ENCODE measurements around the gene PTPRD. TPM values are rescaled to one million over a fixed set of nuclear protein-coding genes. Genes with fewer than 3 reads are reported as not detected.

Gene PTPRD
- total RNA-seq, 2 experiments from 2014 or later: 0.03 TPM; not detected in 1

- ChIA-PET CTCF (ENCODE audit: unreplicated experiment) (no interaction called here), POLR2A (interaction anchor here (0.5 to 0.6 kb wide), 2 partner anchors 116 to 215 kb away, joined by 3 to 4 read pairs; no protein-coding TSS in a partner anchor)
- no peaks in the 10 kb centered on the region for H3K9me2 ChIP-seq (ENCODE audit: insufficient read depth, low read length)
- H4K20me1 ChIP-seq (ENCODE audit: insufficient read depth, low read length): no peaks in the 10 kb centered on the region
- H3K4me2 ChIP-seq (ENCODE audit: low read length): no peak overlapping the region
- H2AFZ ChIP-seq (ENCODE audit: low read length): no peak overlapping the region
- H3K9me3 ChIP-seq (ENCODE audit: low read length): no peaks in the 10 kb centered on the region
- no peak for DNase-seq (ENCODE audit: low spot score)
- H3K27ac ChIP-seq (ENCODE audit: low read depth, low read length, poor library complexity, severe bottlenecking): no peak overlapping the region
- H3K4me3 ChIP-seq (ENCODE audit: low read depth, low read length, poor library complexity, severe bottlenecking): no peak overlapping the region
- no peaks in the 10 kb centered on the region for H3K36me3 ChIP-seq (ENCODE audit: insufficient read depth, low read length)
- H3K79me2 ChIP-seq (ENCODE audit: insufficient read depth, low read depth, low read length): no peaks in the 10 kb centered on the region
- TF ChIP-seq EZH2phosphoT487 (IDR thresholded peaks at IDR 0.05; ENCODE audit: borderline replicate concordance, low read depth, low read length) (no peak), CTCF (conservative IDR thresholded peaks at IDR 0.05; ENCODE audit: low read length) (no peak)
- intact Hi-C loops (cut with micrococcal nuclease; ENCODE audit: unreplicated experiment): no loop called here
- no peaks in the 10 kb centered on the region for H3K4me1 ChIP-seq (ENCODE audit: insufficient read depth, low read length, poor library complexity, severe bottlenecking)
- no TSS peak for BruUV-seq (replicated peaks)
Measured at GRCh38 chr9:8871796-8872445, 1740.9 kb downstream of the PTPRD start.

GRCh38 chr9:8871396-8871795, 1741.4 kb downstream of the PTPRD start:
- BruUV-seq (replicated peaks): no TSS peak

More at GRCh38 chr9:8871396-8871795, 1741.4 kb downstream of the PTPRD start:
- no peak for DNase-seq (ENCODE audit: low spot score)
- H2AFZ ChIP-seq (ENCODE audit: low read length): no peak overlapping the region
- no peaks in the 10 kb centered on the region for H3K9me3 ChIP-seq (ENCODE audit: low read length)
- intact Hi-C loops (cut with micrococcal nuclease; ENCODE audit: unreplicated experiment): no loop called here
- no peaks in the 10 kb centered on the region for H3K4me1 ChIP-seq (ENCODE audit: insufficient read depth, low read length, poor library complexity, severe bottlenecking)
- H4K20me1 ChIP-seq (ENCODE audit: insufficient read depth, low read length): no peaks in the 10 kb centered on the region
- no peak for TF ChIP-seq EZH2phosphoT487 (IDR thresholded peaks at IDR 0.05; ENCODE audit: borderline replicate concordance, low read depth, low read length)
- no peak for TF ChIP-seq CTCF (conservative IDR thresholded peaks at IDR 0.05; ENCODE audit: low read length)
- ChIA-PET CTCF (ENCODE audit: unreplicated experiment) (no interaction called here), POLR2A (interaction anchor here (0.5 to 0.6 kb wide), 2 partner anchors 116 to 215 kb away, joined by 3 to 4 read pairs; no protein-coding TSS in a partner anchor)
- H3K27ac ChIP-seq (ENCODE audit: low read depth, low read length, poor library complexity, severe bottlenecking): no peak overlapping the region
- no peak overlapping the region for H3K4me2 ChIP-seq (ENCODE audit: low read length)
- no peaks in the 10 kb centered on the region for H3K9me2 ChIP-seq (ENCODE audit: insufficient read depth, low read length)
- H3K36me3 ChIP-seq (ENCODE audit: insufficient read depth, low read length): no peaks in the 10 kb centered on the region
- no peaks in the 10 kb centered on the region for H3K79me2 ChIP-seq (ENCODE audit: insufficient read depth, low read depth, low read length)
- H3K4me3 ChIP-seq (ENCODE audit: low read depth, low read length, poor library complexity, severe bottlenecking): no peak overlapping the region

Measured in OCI-LY7 (cell line).